Activated CD4-positive, CD25-positive, alpha-beta regulatory T cell treated with anti-CD3 and anti-CD28 coated beads, Interleukin-2, amount 50 U/mL, for 24 hours (primary cell): ENCODE results near the gene AFF3.
"Not testable (repeated sequence)": the region's sequence is repeated elsewhere in the genome, so short reads cannot be mapped to it uniquely, and the experiment has no call there.

Experiments used
- ATAC-seq, 2 donors: fragments of 150-1000 bp; cut with Tn5 transposase; one replicate each; pipeline ENCODE4 v1.10.0; 2021; ENCODE audit warnings: mild to moderate bottlenecking in 1 of 2, moderate library complexity in 1 of 2

AFF3 gene

GRCh38 chr2:100145893-100146656, 3.7 kb upstream of the AFF3 start:
- ATAC-seq, result no peak

GRCh38 chr2:100143286-100143685, 896 bp upstream of the AFF3 start:
- no peak for ATAC-seq

- peak; percentile 19 to 26 for ATAC-seq
Observed at GRCh38 chr2:100141906-100142305, 484 bp downstream of the AFF3 start.

- no peak for ATAC-seq
Observed at GRCh38 chr2:100140582-100140981, 1.8 kb downstream of the AFF3 start.

GRCh38 chr2:100137866-100138570, 4.4 kb downstream of the AFF3 start:
- no peak for ATAC-seq

- ATAC-seq, result no peak
Observed at GRCh38 chr2:100137318-100137717, 5.1 kb downstream of the AFF3 start.

GRCh38 chr2:100136310-100136709, 6.1 kb downstream of the AFF3 start:
- ATAC-seq, result peak; percentile 26 to 50

- no peak for ATAC-seq
Observed at GRCh38 chr2:100135415-100135814, 7.0 kb downstream of the AFF3 start.

GRCh38 chr2:100130595-100131391, 11.6 kb downstream of the AFF3 start:
- peak; percentile 48 to 57 for ATAC-seq

- no peak for ATAC-seq
Observed at GRCh38 chr2:100126897-100127401, 15.4 kb downstream of the AFF3 start.

- ATAC-seq, result no peak
Observed at GRCh38 chr2:100126201-100126600, 16.2 kb downstream of the AFF3 start.

GRCh38 chr2:100125626-100126025, 16.8 kb downstream of the AFF3 start:
- ATAC-seq, result no peak

- no peak for ATAC-seq
Observed at GRCh38 chr2:100124761-100125160, 17.6 kb downstream of the AFF3 start.

- ATAC-seq, result no peak
Observed at GRCh38 chr2:100121124-100121718, 21.2 kb downstream of the AFF3 start.

- no peak for ATAC-seq
Observed at GRCh38 chr2:100119235-100119634, 23.2 kb downstream of the AFF3 start.

- peak; percentile 53 to 63 for ATAC-seq
Observed at GRCh38 chr2:100113990-100114433, 28.4 kb downstream of the AFF3 start.

GRCh38 chr2:100110614-100111000, 31.8 kb downstream of the AFF3 start:
- ATAC-seq, result no peak

GRCh38 chr2:100109986-100110613, 32.3 kb downstream of the AFF3 start:
- ATAC-seq, result no peak

- not testable (repeated sequence) for ATAC-seq
Observed at GRCh38 chr2:100108648-100109020, 33.8 kb downstream of the AFF3 start.

GRCh38 chr2:100107906-100108647, 34.3 kb downstream of the AFF3 start:
- no peak for ATAC-seq

- no peak for ATAC-seq
Observed at GRCh38 chr2:100107440-100107839, 35.0 kb downstream of the AFF3 start.

- ATAC-seq, result no peak
Observed at GRCh38 chr2:100106460-100106859, 35.9 kb downstream of the AFF3 start.
